Measurements from ENCODE around the gene MEGF6.
"Not testable (repeated sequence)": the region's sequence is repeated elsewhere in the genome, so short reads cannot be mapped to it uniquely, and the experiment has no call there.

MEGF6 gene

GRCh38 chr1:3629561-3630160 lies 18.4 kb upstream of the MEGF6 start:
- no peak for DNase-seq

DNA sequence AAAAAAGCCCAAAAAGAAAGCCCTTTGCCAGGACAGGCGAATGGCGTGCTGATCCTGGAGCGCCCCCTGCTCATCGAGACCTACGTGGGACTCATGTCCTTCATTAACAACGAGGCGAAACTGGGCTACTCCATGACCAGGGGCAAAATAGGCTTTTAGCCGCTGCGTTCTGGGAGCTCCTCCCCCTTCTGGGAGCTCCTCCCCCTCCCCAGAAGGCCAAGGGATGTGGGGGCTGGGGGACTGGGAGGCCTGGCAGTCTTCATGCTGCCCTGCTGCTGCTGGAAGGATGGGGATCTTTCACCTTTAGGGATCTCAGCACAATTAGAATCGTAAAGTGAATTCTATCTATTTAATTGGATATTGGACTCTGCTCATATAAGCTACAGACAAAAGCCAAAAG lies 17.1 kb upstream of the MEGF6 start:
- DNase-seq: no peak

- no peak for DNase-seq
These were observed 16.4 kb upstream of the MEGF6 start for GRCh38 chr1:3627515-3628253.

GRCh38 chr1:3626025-3626424 lies 14.7 kb upstream of the MEGF6 start:
- no peak for DNase-seq

DNA sequence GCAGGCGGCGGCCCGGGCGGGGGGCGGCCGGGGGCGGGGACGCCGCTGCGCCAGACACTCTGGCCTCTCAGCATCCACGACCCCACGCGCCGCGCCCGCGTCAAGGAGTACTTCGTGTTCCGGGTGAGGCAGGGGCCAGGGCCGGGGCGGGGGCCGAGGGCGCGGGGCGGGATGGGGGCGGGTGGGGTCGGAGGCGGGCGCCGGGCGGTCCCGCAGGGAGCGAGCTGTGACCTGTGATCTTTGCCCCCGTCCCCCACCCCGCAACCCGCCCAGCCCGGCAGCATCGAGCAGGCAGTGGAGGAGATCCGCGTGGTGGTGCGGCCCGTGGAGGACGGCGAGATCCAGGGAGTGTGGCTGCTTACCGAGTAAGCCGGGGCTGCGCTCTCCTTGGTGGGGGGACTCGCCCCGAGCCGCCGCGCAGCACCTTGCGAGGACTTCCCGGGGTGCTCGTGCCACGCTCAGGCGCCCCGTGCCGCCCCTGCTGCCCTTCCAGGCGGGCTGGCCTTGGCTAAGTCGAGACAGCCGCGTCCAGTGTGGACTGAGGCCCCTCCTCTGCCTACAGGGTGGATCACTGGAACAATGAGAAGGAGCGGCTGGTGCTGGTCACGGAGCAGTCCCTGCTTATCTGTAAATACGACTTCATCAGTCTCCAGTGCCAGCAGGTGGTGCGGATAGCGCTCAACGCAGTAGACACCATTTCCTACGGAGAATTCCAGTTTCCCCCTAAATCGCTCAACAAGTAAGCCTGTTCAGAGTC lies 14.0 kb upstream of the MEGF6 start:
- peak; percentile 24 for DNase-seq

GRCh38 chr1:3624200-3625136 lies 13.2 kb upstream of the MEGF6 start, which contains the start of gene TPRG1L:
Gene TPRG1L (plus strand): TSS chr1:3625015. CDS start chr1:3625073, 58 bp downstream.
- DNase-seq: peak; percentile 98

- DNase-seq: no peak
These were observed 12.3 kb upstream of the MEGF6 start for GRCh38 chr1:3623441-3624199.

DNA sequence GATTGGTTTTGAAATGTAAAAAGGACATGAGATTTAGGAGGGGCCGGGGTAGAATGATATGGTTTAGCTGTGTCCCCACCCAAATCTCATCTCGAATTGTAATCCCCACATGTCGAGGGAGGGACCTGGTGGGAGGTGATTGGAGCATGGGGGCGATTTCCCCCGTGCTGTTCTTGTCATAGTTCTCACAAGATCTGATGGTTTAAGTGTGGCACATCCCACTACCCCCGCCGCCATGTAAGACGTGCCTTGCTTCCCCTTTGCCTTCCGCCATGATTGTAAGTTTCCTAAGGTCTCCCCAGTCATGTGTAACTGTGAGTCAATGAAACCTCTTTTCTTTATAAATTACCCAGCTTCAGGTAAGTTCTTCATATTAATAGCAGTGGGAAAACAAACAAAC lies 10.8 kb upstream of the MEGF6 start:
- DNase-seq: not testable (repeated sequence)

- not testable (repeated sequence) for DNase-seq
These were observed 9.9 kb upstream of the MEGF6 start for GRCh38 chr1:3621151-3621671.

GRCh38 chr1:3620708-3621107 lies 9.4 kb upstream of the MEGF6 start:
- DNase-seq: no peak

- peak; percentile 63 for DNase-seq
These were observed 7.8 kb upstream of the MEGF6 start for GRCh38 chr1:3618881-3619671.

DNA sequence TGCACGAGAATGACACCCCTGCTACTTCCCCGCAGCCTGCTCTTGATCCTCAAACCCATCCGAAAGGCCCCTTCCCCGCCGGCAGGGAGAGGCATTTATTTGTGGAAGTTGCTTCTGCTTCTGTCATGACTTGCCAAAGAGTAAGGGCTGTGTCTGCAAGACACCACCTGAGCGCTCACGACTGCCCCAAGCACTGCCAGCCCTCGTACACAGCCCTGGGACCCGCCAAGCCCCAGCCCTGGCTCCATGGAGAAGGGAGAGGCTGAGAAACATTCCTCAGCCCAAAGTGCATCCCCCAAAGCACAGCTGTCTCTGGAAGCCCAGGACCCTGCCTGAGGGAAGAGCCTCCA lies 7.2 kb upstream of the MEGF6 start:
- DNase-seq: no peak

DNA sequence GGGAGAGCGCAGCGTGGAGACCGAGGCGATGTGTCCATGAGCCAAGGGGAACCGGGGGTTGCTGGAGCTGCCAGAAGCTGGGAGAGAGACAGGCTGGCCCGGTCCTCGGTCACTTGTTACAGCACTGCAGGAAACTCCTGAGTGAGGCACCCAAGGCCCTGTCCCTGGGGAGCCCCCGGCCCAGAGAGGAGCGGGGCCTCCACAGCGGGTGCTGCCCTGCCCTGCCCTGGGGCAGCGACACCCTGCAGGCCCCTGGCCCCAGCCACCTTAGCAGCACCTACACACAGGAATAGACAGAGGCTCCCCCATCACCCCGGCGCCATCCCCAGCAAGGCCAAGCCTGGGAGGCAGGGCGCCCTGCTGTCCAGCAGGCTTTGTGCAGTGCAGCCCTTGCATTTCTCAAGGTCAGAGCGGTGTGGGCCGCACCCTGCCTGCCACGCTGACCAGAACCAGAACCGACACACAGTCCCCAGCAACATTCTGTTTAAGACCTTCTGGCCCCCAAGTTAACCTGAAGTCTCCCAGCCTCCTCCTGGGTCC lies 6.6 kb upstream of the MEGF6 start:
- no peak for DNase-seq

DNA sequence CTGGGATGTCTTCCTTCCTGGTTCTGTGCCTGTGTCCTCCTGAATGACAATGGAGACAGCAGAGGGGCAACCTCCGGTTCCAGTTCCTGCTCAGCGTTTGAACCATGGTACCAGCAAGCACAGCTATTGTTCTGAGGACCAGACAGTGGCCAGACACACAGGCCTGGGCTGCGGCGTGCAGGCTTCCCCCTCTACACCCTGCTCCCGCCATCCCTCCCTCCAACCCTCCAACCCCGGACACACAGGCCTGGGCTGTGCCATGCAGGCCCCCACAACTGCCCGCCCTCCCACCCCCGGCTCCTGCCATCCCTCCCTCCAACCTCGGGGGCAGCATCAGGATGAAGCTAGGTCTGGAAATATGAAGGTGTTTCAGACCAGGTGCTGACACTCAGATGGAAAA lies 5.6 kb upstream of the MEGF6 start:
- no peak for DNase-seq

DNA sequence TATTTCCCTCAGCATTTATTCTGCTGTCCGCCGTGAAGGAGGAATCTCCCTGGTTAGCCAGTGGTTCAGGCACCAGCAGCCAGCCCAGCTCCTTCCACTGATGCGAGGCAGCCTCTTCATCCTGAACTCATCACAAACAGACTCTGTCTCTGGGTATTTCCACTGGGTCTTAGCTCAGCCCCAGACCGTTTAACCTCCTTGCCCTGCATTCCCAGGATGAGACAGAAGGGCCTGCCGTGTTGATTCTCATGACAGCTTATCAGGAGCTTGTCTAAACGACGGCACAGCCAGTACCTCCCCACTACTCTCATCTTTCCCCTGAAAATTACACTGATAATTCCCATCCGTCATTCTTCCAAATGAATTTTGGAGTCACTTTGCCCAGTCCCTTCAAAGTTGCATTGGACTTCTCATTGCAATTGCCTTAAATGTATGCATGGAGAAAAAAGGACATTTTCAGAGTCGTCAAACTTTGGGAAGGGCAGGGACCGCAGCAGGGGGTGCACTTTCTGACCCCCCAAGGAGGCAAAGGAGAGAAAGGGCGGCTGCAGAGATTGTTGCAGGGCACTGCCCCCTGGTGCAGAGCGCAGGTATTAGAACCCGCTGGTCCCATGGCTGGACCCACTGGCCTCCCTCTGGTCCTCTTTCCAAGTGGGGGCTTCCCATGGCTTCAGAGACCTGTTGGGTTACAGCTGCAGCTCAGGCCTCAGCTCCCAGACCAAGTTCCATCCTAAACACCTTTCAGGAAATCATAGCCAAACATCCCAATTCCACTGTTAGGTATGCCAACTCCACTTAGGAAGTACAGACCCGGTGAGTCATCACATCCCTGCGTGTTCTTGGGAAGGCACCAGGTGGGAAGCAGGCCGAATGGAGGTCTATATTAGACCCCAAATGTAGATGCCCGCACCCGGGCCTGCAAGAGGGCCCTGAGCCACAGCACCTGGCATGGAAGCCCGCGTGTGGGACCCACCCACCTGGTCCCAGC lies 3.7 kb upstream of the MEGF6 start:
- DNase-seq: no peak

- DNase-seq: no peak
These were observed 815 bp upstream of the MEGF6 start for GRCh38 chr1:3612123-3612522.

- DNase-seq: no peak
These were observed 660 bp downstream of the MEGF6 start for GRCh38 chr1:3610527-3611169.

GRCh38 chr1:3609769-3610526 lies 1.4 kb downstream of the MEGF6 start:
- no peak for DNase-seq
